Measurements from ENCODE around the gene ZBED3.

Gene ZBED3

GRCh38 chr5:77030097-77031071, 56.7 kb downstream of the ZBED3 start, which contains the start of gene AGGF1:
Gene AGGF1, plus strand, starts transcription at chr5:77030404. Its CDS starts 363 bp downstream, at chr5:77030767.
- H3K4me3 ChIP-seq (replicated peaks; ENCODE audit: low read depth, low read length): peak within 1 kb of the TSS; percentile 83
- DNase-seq (ENCODE audit: extremely low read depth, low read depth): peak; percentile 82
- TF ChIP-seq CTCF (IDR thresholded peaks at IDR 0.05; ENCODE audit: low read depth, low read length, missing control alignments): no peak

GRCh38 chr5:77029376-77029885, 57.7 kb downstream of the ZBED3 start:
- TF ChIP-seq CTCF (IDR thresholded peaks at IDR 0.05; ENCODE audit: low read depth, low read length, missing control alignments): no peak
- H3K4me3 ChIP-seq (replicated peaks; ENCODE audit: low read depth, low read length): no peak overlapping the region
- no peak for DNase-seq (ENCODE audit: extremely low read depth, low read depth)

DNA sequence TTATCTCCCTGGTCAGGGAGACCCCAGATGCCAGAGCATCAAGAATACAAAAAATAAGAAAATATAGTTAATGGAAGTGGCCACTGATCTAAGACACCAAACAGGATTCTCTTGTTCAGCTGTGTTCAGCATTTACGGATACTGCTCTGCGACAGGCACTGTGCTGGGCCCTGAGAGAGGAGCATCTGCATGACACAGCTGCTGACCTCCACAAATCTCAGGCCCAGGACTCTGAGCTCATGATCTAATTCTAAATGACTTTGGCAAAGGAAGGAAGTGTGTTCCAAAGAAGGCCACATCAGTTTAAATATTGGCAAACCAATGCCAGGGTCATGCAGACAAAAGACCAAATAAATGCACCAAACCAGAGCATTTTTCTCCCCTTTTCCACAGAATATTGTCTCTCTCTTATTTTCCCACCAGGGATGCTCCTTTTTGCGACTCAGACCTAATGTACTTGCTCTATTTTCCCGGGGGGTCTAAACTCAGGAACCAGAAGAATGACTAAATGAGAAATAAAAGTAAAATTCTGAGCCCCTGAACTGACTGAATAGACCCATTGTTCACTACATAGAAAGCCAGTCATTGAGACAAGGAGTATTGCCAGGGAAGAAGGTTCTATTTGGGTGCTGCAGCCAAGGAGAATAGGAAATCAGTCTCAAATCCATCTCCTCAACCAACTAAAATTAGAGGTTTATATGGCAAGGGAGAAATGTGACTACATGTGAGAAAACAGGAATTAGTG, 58.3 kb downstream of the ZBED3 start:
- DNase-seq (ENCODE audit: extremely low read depth, low read depth): no peak
- TF ChIP-seq CTCF (IDR thresholded peaks at IDR 0.05; ENCODE audit: low read depth, low read length, missing control alignments): no peak
- no peak overlapping the region for H3K4me3 ChIP-seq (replicated peaks; ENCODE audit: low read depth, low read length)

DNA sequence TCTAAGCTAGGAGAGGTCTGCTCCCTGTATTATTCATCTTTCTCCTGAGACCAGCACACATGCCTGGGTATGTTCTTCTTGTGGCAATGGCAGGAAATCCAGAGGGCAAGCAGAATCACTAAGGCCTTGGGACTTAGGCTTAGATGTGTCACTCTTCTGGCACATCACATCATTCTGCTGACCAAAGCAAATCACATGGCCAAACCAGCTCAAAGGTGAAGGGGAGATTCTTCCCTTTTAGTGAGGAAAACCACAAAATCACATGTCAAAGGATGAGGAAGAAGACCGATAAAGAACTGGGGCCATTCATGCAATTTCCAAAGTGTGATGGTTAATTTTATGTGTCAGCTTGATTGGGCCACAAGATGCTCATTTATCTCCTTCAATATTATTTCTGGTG, 62.6 kb downstream of the ZBED3 start:
- no peak for TF ChIP-seq CTCF (IDR thresholded peaks at IDR 0.05; ENCODE audit: low read depth, low read length, missing control alignments)
- H3K4me3 ChIP-seq (replicated peaks; ENCODE audit: low read depth, low read length): no peak overlapping the region
- DNase-seq (ENCODE audit: extremely low read depth, low read depth): no peak

- no peak overlapping the region for H3K4me3 ChIP-seq (replicated peaks; ENCODE audit: low read depth, low read length)
- TF ChIP-seq CTCF (IDR thresholded peaks at IDR 0.05; ENCODE audit: low read depth, low read length, missing control alignments): no peak
- no peak for DNase-seq (ENCODE audit: extremely low read depth, low read depth)
Measured at GRCh38 chr5:77022511-77023417, 64.3 kb downstream of the ZBED3 start.
